ENCODE data around the gene PIEZO2. TPM values are rescaled to one million over a fixed set of nuclear protein-coding genes. Genes with fewer than 3 reads are reported as not detected.

The PIEZO2 gene
- total and polyA plus RNA-seq, 2 donors (not counting 1 experiment from before 2014, with no cell fraction given) = not detected

GRCh38 chr18:11021477-11021876 lies 127.9 kb downstream of the PIEZO2 start:
- DNase-seq (no peak), ATAC-seq (ENCODE audit: low read depth) (no peak)
- no peaks in the 10 kb centered on the region for H3K79me2 ChIP-seq (ENCODE audit: control insufficient read depth, insufficient read depth, low read length)
- no peaks in the 10 kb centered on the region for H3K27me3 ChIP-seq (replicated peaks in 1 of 4; ENCODE audit: control extremely low read depth in 1 of 4, control insufficient read depth in 3 of 4, insufficient read depth in 4 of 4, low read length in 3 of 4)
- Mint-ChIP-seq H3K9me3 (ENCODE audit: insufficient read depth) (no peaks in the 10 kb centered on the region), H3K4me1 (no peaks in the 10 kb centered on the region), H3K4me3 (no peak overlapping the region), H3K27ac (no peak overlapping the region), H3K27me3 (no peaks in the 10 kb centered on the region)
- no peak overlapping the region for H3K27ac ChIP-seq (ENCODE audit: low read length in 2 of 2)
- TF ChIP-seq, protein P1, sequence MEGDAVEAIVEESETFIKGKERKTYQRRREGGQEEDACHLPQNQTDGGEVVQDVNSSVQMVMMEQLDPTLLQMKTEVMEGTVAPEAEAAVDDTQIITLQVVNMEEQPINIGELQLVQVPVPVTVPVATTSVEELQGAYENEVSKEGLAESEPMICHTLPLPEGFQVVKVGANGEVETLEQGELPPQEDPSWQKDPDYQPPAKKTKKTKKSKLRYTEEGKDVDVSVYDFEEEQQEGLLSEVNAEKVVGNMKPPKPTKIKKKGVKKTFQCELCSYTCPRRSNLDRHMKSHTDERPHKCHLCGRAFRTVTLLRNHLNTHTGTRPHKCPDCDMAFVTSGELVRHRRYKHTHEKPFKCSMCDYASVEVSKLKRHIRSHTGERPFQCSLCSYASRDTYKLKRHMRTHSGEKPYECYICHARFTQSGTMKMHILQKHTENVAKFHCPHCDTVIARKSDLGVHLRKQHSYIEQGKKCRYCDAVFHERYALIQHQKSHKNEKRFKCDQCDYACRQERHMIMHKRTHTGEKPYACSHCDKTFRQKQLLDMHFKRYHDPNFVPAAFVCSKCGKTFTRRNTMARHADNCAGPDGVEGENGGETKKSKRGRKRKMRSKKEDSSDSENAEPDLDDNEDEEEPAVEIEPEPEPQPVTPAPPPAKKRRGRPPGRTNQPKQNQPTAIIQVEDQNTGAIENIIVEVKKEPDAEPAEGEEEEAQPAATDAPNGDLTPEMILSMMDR (IDR thresholded peaks at IDR 0.05) = no peak
- TF ChIP-seq EZH2 (IDR thresholded peaks at IDR 0.05; ENCODE audit: borderline replicate concordance, insufficient read depth, low read depth, low read length, poor library complexity, severe bottlenecking) = no peak
- no peaks in the 10 kb centered on the region for H3K36me3 ChIP-seq (replicated peaks in 1 of 2; ENCODE audit: control extremely low read depth in 1 of 2, control insufficient read depth in 1 of 2, extremely low read depth in 1 of 2, insufficient read depth in 2 of 2, low read length in 1 of 2)
- H3K4me3 ChIP-seq (ENCODE audit: control extremely low read depth in 1 of 5, extremely low read depth in 1 of 5, insufficient read depth in 1 of 5, low read depth in 2 of 5, low read length in 4 of 5) = no peak overlapping the region
- 70% methylated on average over 5 of the region's 8 CpGs for WGBS (ENCODE audit: insufficient coverage)
- H3K4me2 ChIP-seq (replicated peaks; ENCODE audit: low read depth, low read length, poor library complexity, severe bottlenecking) = no peak overlapping the region
- intact Hi-C loops (cut with micrococcal nuclease) = no loop called here
- H3K9me3 ChIP-seq (ENCODE audit: control extremely low read depth in 1 of 3, control insufficient read depth in 2 of 3, insufficient read depth in 1 of 3, low read length in 2 of 3) = no peaks in the 10 kb centered on the region
- H4K20me1 ChIP-seq (ENCODE audit: control insufficient read depth, insufficient read depth, low read length, poor library complexity, severe bottlenecking) = no peaks in the 10 kb centered on the region
- ChIA-PET POLR2A (no interaction called here), CTCF (no interaction called here)
- H3K9ac ChIP-seq (ENCODE audit: low read length) = no peak overlapping the region
- no peak overlapping the region for H2AFZ ChIP-seq (ENCODE audit: insufficient read depth, low read depth, low read length, poor library complexity, severe bottlenecking)
- no peaks in the 10 kb centered on the region for H3K4me1 ChIP-seq (ENCODE audit: control insufficient read depth in 2 of 2, insufficient read depth in 2 of 2, low read length in 2 of 2)

DNA sequence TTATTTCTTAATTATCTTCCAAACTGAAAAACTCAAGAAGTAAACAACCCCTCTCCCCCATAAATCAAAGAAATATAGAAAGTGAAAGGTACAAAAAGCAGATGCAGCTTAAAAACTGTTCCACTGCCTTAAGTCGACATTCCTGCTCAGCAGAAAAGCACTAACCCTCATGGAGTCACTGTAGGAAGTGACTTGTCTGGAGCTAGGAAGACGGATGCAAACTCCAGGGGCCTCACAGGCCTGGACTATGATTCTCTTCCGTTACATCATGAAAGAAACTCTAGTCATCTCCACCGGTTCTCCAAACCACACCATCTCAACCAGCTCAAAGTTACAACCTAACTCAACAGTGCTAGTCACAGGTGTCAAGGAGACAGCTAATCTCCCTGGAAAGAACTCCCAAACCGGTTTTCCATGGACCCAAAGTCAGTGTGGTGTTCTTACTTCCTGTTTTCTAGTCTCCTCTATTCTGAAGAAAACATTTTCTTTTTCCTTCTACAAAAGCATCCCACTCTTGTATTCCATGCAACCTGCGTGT lies 128.4 kb downstream of the PIEZO2 start:
- ChIA-PET POLR2A (no interaction called here), CTCF (no interaction called here)
- no peak overlapping the region for H2AFZ ChIP-seq (ENCODE audit: insufficient read depth, low read depth, low read length, poor library complexity, severe bottlenecking)
- H3K4me3 ChIP-seq (ENCODE audit: control extremely low read depth in 1 of 5, extremely low read depth in 1 of 5, insufficient read depth in 1 of 5, low read depth in 2 of 5, low read length in 4 of 5) = no peak overlapping the region
- Mint-ChIP-seq H3K4me1 (no peaks in the 10 kb centered on the region), H3K27ac (no peak overlapping the region), H3K27me3 (no peaks in the 10 kb centered on the region), H3K9me3 (ENCODE audit: insufficient read depth) (no peaks in the 10 kb centered on the region), H3K4me3 (no peak overlapping the region)
- 75% methylated on average over 4 of the region's 6 CpGs for WGBS (ENCODE audit: insufficient coverage)
- H3K4me2 ChIP-seq (replicated peaks; ENCODE audit: low read depth, low read length, poor library complexity, severe bottlenecking) = no peak overlapping the region
- intact Hi-C loops (cut with micrococcal nuclease) = no loop called here
- H3K27me3 ChIP-seq (replicated peaks in 1 of 4; ENCODE audit: control extremely low read depth in 1 of 4, control insufficient read depth in 3 of 4, insufficient read depth in 4 of 4, low read length in 3 of 4) = no peaks in the 10 kb centered on the region
- H3K27ac ChIP-seq (ENCODE audit: low read length in 2 of 2) = no peak overlapping the region
- H3K79me2 ChIP-seq (ENCODE audit: control insufficient read depth, insufficient read depth, low read length) = no peaks in the 10 kb centered on the region
- H3K9ac ChIP-seq (ENCODE audit: low read length) = no peak overlapping the region
- DNase-seq = no peak
- no peak for ATAC-seq (ENCODE audit: low read depth)
- no peaks in the 10 kb centered on the region for H3K36me3 ChIP-seq (replicated peaks in 1 of 2; ENCODE audit: control extremely low read depth in 1 of 2, control insufficient read depth in 1 of 2, extremely low read depth in 1 of 2, insufficient read depth in 2 of 2, low read length in 1 of 2)
- no peaks in the 10 kb centered on the region for H3K9me3 ChIP-seq (ENCODE audit: control extremely low read depth in 1 of 3, control insufficient read depth in 2 of 3, insufficient read depth in 1 of 3, low read length in 2 of 3)
- H3K4me1 ChIP-seq (ENCODE audit: control insufficient read depth in 2 of 2, insufficient read depth in 2 of 2, low read length in 2 of 2) = no peaks in the 10 kb centered on the region
- TF ChIP-seq, protein P1 (IDR thresholded peaks at IDR 0.05) = no peak
- TF ChIP-seq EZH2 (IDR thresholded peaks at IDR 0.05; ENCODE audit: borderline replicate concordance, insufficient read depth, low read depth, low read length, poor library complexity, severe bottlenecking) = no peak
- H4K20me1 ChIP-seq (ENCODE audit: control insufficient read depth, insufficient read depth, low read length, poor library complexity, severe bottlenecking) = no peaks in the 10 kb centered on the region

Data from B cell (primary cell).